K562 (cell line): ENCODE results near the gene TTLL3. TPM values are rescaled to one million over a fixed set of nuclear protein-coding genes. Genes with fewer than 3 reads are reported as not detected.

Experiments used
- CBX3 ChIP-seq, 2 experiments: IDR thresholded peaks; 1 replicate in 1 of 2; 2 replicates in 1 of 2; pipeline ENCODE4 v1.6.1; 2012; ENCODE audit warnings: inconsistent platforms in 2 of 2, low read length in 2 of 2, borderline replicate concordance in 1 of 2, control low read depth in 1 of 2
- CHCHD3 ChIP-seq: fragments of 250-450 bp; sonication (Bioruptor Pico); IDR thresholded peaks from 2 replicates; pipeline ENCODE4 v2.1.2; 2022; ENCODE audit warnings: mild to moderate bottlenecking
- CHD2 ChIP-seq: IDR thresholded peaks from 2 replicates; pipeline ENCODE4 v1.6.1; 2011; ENCODE audit warnings: low read depth, low read length
- GABPB2 ChIP-seq: fragments of 250-450 bp; sonication (Bioruptor Pico); conservative IDR thresholded peaks from 2 replicates; pipeline ENCODE4 v1.5.1; 2021; ENCODE audit warnings: mild to moderate bottlenecking
- HNRNPK ChIP-seq: fragments of 200-400 bp; formaldehyde crosslinking; IDR thresholded peaks from one replicate; pipeline ENCODE4 v1.6.1; 2018; ENCODE audit warnings: mild to moderate bottlenecking, low read depth, low read length; ENCODE audit not compliant: poor library complexity, severe bottlenecking
- KAT8 ChIP-seq: fragments of 450-650 bp; IDR thresholded peaks from 2 replicates; pipeline ENCODE4 v1.6.1; 2016; ENCODE audit warnings: low read depth, mild to moderate bottlenecking
- NR3C1 ChIP-seq: sonication (generic); formaldehyde crosslinking; IDR thresholded peaks from 2 replicates; pipeline ENCODE4 v1.8.1; 2022; ENCODE audit warnings: missing genetic modification reagents
- NUFIP1 ChIP-seq: fragments of 450-650 bp; IDR thresholded peaks from 2 replicates; pipeline ENCODE4 v1.6.1; 2018; ENCODE audit not compliant: partially characterized antibody
- RBM14 ChIP-seq: fragments of 200-400 bp; formaldehyde crosslinking; IDR thresholded peaks from 2 replicates; pipeline ENCODE4 v1.6.1; 2018; ENCODE audit warnings: low read depth, mild to moderate bottlenecking, low read length, moderate library complexity, borderline replicate concordance; ENCODE audit not compliant: insufficient read depth
- RUNX1 ChIP-seq: sonication (generic); IDR thresholded peaks from 2 replicates; pipeline ENCODE4 v1.6.1; 2016; ENCODE audit warnings: antibody characterized with exemption, low read depth
- SMAD1 ChIP-seq: fragments of 150-350 bp; IDR thresholded peaks from 2 replicates; pipeline ENCODE4 v1.6.1; 2014; ENCODE audit warnings: low read length, low read depth; ENCODE audit not compliant: partially characterized antibody
- SP2 ChIP-seq: IDR thresholded peaks from 2 replicates; pipeline ENCODE4 v1.6.1; 2011; ENCODE audit warnings: mild to moderate bottlenecking, low read depth, low read length, moderate library complexity; ENCODE audit not compliant: poor library complexity, severe bottlenecking; ENCODE audit errors: extremely low read depth
- TAF1 ChIP-seq: IDR thresholded peaks from 2 replicates; pipeline ENCODE4 v1.6.1; 2011; ENCODE audit warnings: mild to moderate bottlenecking, low read length, moderate library complexity; ENCODE audit not compliant: insufficient read depth, control insufficient read depth, severe bottlenecking; ENCODE audit errors: extremely low read depth
- TEAD1 ChIP-seq, 2 experiments: fragments of 450-650 bp in 1 of 2; sonication (generic) in 1 of 2; formaldehyde crosslinking; IDR thresholded peaks; 2 replicates each; pipeline versions ENCODE4 v1.4.0 to v1.8.0; 2020 to 2022; ENCODE audit warnings: mild to moderate bottlenecking in 2 of 2, missing genetic modification reagents in 1 of 2
- TRIM24 ChIP-seq, 2 experiments: fragments of 450-650 bp; IDR thresholded peaks; 2 replicates each; pipeline ENCODE4 v1.6.1; 2016
- XRCC3 ChIP-seq: fragments of 450-650 bp; IDR thresholded peaks from 2 replicates; pipeline ENCODE4 v1.6.1; 2017; ENCODE audit warnings: mild to moderate bottlenecking, moderate library complexity
- ZC3H11A ChIP-seq: IDR thresholded peaks from 2 replicates; pipeline ENCODE4 v1.6.1; 2012; ENCODE audit warnings: low read depth, low read length, improper control_type of control experiment
- ZNF232 ChIP-seq: sonication (generic); formaldehyde crosslinking; IDR thresholded peaks from 2 replicates; pipeline ENCODE4 v1.8.0; 2022; ENCODE audit warnings: mild to moderate bottlenecking, missing genetic modification reagents
- ZNF696 ChIP-seq: fragments of 250-450 bp; sonication (Bioruptor Pico); conservative IDR thresholded peaks from 2 replicates; pipeline ENCODE4 v1.4.0; 2020; ENCODE audit warnings: mild to moderate bottlenecking, moderate library complexity
- polyA plus RNA-seq, 8 experiments: library from polyadenylated mRNA; depleted of rRNA in 4 of 8; stranded (reverse) in 5 of 8; unstranded in 3 of 8; fragments of >200 nt; fragmentation: Nextera tagmentation in 2 of 8; fragmentation: Illumina TruSeq in 1 of 8; extraction: Ambion mirVana in 2 of 8; extraction: Trizol in 1 of 8; gene quantifications; 2 replicates each; pipeline versions ENCODE4 v1.2.1 to v1.2.3, GENCODE V29; 2011 to 2014; ENCODE audit warnings: inconsistent platforms in 1 of 8, missing spikeins in 1 of 8
- total RNA-seq, 7 experiments: library from RNA; depleted of rRNA in 6 of 7; stranded (reverse); fragments of >200 nt in 6 of 7; fragmentation: Illumina TruSeq in 2 of 7; extraction: Trizol in 2 of 7; gene quantifications; 2 replicates each; pipeline versions ENCODE4 v1.2.1 to v1.2.3, GENCODE V29; 2011 to 2021; ENCODE audit warnings: low replicate concordance in 1 of 7
- TF ChIP-seq, protein P1 (sequence below): fragments of 250-450 bp; sonication (Bioruptor Pico); IDR thresholded peaks from 2 replicates; pipeline ENCODE4 v1.8.0; 2021; ENCODE audit warnings: moderate library complexity, mild to moderate bottlenecking, inconsistent platforms
- TF ChIP-seq, protein P2 (sequence below): fragments of 450-650 bp; formaldehyde crosslinking; IDR thresholded peaks from 2 replicates; pipeline ENCODE4 v1.4.0; 2020; ENCODE audit warnings: mild to moderate bottlenecking, moderate library complexity
- TF ChIP-seq, protein P3 (sequence below), 2 experiments: fragments of 450-650 bp in 1 of 2; IDR thresholded peaks; 2 replicates each; pipeline ENCODE4 v1.6.1; 2011 to 2017; ENCODE audit warnings: low read depth in 2 of 2, antibody characterized with exemption in 1 of 2, borderline replicate concordance in 1 of 2, low read length in 1 of 2, mild to moderate bottlenecking in 1 of 2, mixed read lengths in 1 of 2; ENCODE audit not compliant: control insufficient read depth in 1 of 2

TTLL3 gene
- total and polyA plus RNA-seq, 9 of the 15 experiments (the other 6 are each of a cell fraction or from before 2014, with no cell fraction given), result 8.9 to 106 (median 33.2) TPM

DNA sequence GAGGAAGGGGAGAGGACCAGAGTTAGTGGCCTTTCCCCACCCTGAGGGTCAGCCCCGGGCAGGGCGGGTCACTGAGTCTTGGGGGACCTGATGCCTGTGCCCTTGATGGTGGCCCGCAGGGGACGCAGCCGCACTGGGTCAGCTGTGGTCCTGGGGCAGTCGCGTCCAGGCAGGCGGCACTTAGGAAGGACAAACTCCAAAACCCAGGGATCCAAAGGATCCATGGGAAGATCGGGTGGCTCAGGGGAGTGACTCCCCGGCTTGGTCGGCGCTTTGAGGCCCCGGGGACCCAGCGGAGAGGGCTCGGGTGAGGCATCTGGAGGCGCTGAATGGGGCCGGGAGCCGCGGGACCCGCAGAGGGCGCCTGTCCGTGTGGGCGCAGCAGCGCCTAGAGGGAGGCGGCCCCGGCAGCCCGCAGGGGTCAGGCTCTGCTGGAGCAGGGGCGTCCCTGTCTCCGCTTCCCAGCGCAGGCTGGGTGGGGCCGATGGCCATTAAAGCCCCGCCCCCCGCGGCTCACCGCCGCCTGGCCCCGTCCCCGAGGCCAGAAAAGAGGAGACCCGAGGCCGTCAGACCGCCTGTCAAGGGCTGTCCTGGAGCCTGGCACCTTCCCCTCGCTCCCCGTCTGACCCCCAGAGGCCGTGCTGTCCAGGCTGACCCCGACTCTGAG lies 52.5 kb downstream of the TTLL3 start (continued):
- TF ChIP-seq, protein P1, sequence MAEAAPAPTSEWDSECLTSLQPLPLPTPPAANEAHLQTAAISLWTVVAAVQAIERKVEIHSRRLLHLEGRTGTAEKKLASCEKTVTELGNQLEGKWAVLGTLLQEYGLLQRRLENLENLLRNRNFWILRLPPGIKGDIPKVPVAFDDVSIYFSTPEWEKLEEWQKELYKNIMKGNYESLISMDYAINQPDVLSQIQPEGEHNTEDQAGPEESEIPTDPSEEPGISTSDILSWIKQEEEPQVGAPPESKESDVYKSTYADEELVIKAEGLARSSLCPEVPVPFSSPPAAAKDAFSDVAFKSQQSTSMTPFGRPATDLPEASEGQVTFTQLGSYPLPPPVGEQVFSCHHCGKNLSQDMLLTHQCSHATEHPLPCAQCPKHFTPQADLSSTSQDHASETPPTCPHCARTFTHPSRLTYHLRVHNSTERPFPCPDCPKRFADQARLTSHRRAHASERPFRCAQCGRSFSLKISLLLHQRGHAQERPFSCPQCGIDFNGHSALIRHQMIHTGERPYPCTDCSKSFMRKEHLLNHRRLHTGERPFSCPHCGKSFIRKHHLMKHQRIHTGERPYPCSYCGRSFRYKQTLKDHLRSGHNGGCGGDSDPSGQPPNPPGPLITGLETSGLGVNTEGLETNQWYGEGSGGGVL, result no peak
- TF ChIP-seq ZC3H11A (no peak), KAT8 (no peak), NR3C1 (CRISPR knock-in tag) (no peak), RUNX1 (no peak), TEAD1 (CRISPR knock-in tag; IDR thresholded peaks at IDR 0.05) (peak in 1 of 2 experiments; percentile 68; a peak in 1 of 4 replicates), SP2 (no peak), CHCHD3 (CRISPR knock-in tag) (no peak), CHD2 (no peak), GABPB2 (no peak), TRIM24 (IDR thresholded peaks at IDR 0.05) (no peak), ZNF696 (CRISPR knock-in tag) (no peak), HNRNPK (peak; percentile 36), SMAD1 (peak; percentile 74), ZNF232 (CRISPR knock-in tag) (no peak), RBM14 (0 out of 2 replicates have a peak, but pooled peaks have one; percentile 75), NUFIP1 (no peak), CBX3 (IDR thresholded peaks at IDR 0.05; ENCODE audit: borderline replicate concordance in 1 of 2, low read length in 2 of 2) (peak in 1 of 2 experiments; percentile 84; a peak in 1 of 3 replicates), TAF1 (peak; percentile 57), XRCC3 (no peak)
- TF ChIP-seq, protein P2, sequence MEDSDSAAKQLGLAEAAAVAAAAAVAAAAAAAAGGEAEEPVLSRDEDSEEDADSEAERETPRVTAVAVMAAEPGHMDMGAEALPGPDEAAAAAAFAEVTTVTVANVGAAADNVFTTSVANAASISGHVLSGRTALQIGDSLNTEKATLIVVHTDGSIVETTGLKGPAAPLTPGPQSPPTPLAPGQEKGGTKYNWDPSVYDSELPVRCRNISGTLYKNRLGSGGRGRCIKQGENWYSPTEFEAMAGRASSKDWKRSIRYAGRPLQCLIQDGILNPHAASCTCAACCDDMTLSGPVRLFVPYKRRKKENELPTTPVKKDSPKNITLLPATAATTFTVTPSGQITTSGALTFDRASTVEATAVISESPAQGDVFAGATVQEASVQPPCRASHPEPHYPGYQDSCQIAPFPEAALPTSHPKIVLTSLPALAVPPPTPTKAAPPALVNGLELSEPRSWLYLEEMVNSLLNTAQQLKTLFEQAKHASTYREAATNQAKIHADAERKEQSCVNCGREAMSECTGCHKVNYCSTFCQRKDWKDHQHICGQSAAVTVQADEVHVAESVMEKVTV (CRISPR knock-in tag), result peak; percentile 75
- TF ChIP-seq, protein P3, sequence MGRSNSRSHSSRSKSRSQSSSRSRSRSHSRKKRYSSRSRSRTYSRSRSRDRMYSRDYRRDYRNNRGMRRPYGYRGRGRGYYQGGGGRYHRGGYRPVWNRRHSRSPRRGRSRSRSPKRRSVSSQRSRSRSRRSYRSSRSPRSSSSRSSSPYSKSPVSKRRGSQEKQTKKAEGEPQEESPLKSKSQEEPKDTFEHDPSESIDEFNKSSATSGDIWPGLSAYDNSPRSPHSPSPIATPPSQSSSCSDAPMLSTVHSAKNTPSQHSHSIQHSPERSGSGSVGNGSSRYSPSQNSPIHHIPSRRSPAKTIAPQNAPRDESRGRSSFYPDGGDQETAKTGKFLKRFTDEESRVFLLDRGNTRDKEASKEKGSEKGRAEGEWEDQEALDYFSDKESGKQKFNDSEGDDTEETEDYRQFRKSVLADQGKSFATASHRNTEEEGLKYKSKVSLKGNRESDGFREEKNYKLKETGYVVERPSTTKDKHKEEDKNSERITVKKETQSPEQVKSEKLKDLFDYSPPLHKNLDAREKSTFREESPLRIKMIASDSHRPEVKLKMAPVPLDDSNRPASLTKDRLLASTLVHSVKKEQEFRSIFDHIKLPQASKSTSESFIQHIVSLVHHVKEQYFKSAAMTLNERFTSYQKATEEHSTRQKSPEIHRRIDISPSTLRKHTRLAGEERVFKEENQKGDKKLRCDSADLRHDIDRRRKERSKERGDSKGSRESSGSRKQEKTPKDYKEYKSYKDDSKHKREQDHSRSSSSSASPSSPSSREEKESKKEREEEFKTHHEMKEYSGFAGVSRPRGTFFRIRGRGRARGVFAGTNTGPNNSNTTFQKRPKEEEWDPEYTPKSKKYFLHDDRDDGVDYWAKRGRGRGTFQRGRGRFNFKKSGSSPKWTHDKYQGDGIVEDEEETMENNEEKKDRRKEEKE (IDR thresholded peaks at IDR 0.05; ENCODE audit: borderline replicate concordance in 1 of 2, control insufficient read depth in 1 of 2, low read depth in 2 of 2, low read length in 1 of 2), result no peak
